ENCODE results near the gene XDH.

GRCh38 chr2:31386172-31386571 lies 28.4 kb downstream of the XDH start:
- TF ChIP-seq CTCF (IDR thresholded peaks at IDR 0.05): no peak
- no peak for TF ChIP-seq EP300 (IDR thresholded peaks at IDR 0.05)
- no peak for TF ChIP-seq POLR2A (IDR thresholded peaks at IDR 0.05)
